A549 (cell line): ENCODE results near the gene COBLL1. TPM values are rescaled to one million over a fixed set of nuclear protein-coding genes. Genes with fewer than 3 reads are reported as not detected.

Experiments
- ATAC-seq, 2 experiments: fragments of 200-7000 bp in 1 of 2; fragments of >200 bp in 1 of 2; cut with Nextera tagmentation in 1 of 2; cut with Tn5 transposase in 1 of 2; 3 replicates each; pipeline versions ENCODE4 v1.8.0 to v1.9.1; 2018 to 2020; ENCODE audit warnings: mild to moderate bottlenecking in 1 of 2, moderate library complexity in 1 of 2
- CTCF ChIA-PET: fragments of 300-600 bp; sonication (Branson Sonifier 250); formaldehyde crosslinking; extraction: SDS; loops from one replicate; lab custom pipeline; 2021; ENCODE audit warnings: antibody characterized with exemption, inconsistent platforms; lab: Yijun Ruan, JAX
- POLR2A ChIA-PET: fragments of 350-600 bp; formaldehyde crosslinking; extraction: SDS; loops from one replicate; lab custom pipeline; 2021; ENCODE audit warnings: antibody characterized with exemption, inconsistent platforms; lab: Yijun Ruan, JAX
- DNase-seq, 2 experiments: peaks; one replicate each; pipeline versions ENCODE4 v3.0.0 to v3.0.0-alpha.2; 2011 to 2016; ENCODE audit warnings: low read depth in 1 of 2, low spot score in 1 of 2
- FAIRE-seq: peaks from 2 replicates; lab custom pipeline; 2011; peaks lifted over from hg19 to GRCh38; lab: Jason Lieb, UNC
- H3K27ac ChIP-seq, 2 experiments: fragments of >200 bp; sonication (Bioruptor Twin); formaldehyde crosslinking; 3 replicates each; pipeline ENCODE4 v1.5.1; 2016 to 2017
- H3K4me1 ChIP-seq: fragments of >200 bp; sonication (Bioruptor Twin); formaldehyde crosslinking; 3 replicates; pipeline ENCODE4 v1.6.1; 2016
- H3K4me2 ChIP-seq: fragments of >200 bp; sonication (Bioruptor Twin); formaldehyde crosslinking; 3 replicates; pipeline ENCODE4 v1.6.1; 2016
- H3K4me3 ChIP-seq: fragments of >200 bp; sonication (Bioruptor Twin); formaldehyde crosslinking; 3 replicates; pipeline ENCODE4 v1.5.1; 2016
- H3K9me3 ChIP-seq: fragments of >200 bp; sonication (Bioruptor Twin); formaldehyde crosslinking; 3 replicates; pipeline ENCODE4 v1.6.1; 2016
- ATOH8 ChIP-seq: fragments of 250-450 bp; sonication (Bioruptor Pico); IDR thresholded peaks from 2 replicates; pipeline ENCODE4 v1.5.0; 2020; ENCODE audit warnings: low read depth, mild to moderate bottlenecking, moderate library complexity
- CBX2 ChIP-seq: fragments of 200-600 bp; sonication (generic); IDR thresholded peaks from 2 replicates; pipeline ENCODE4 v1.6.1; 2016; ENCODE audit warnings: low read depth, mild to moderate bottlenecking, borderline replicate concordance
- CBX8 ChIP-seq: fragments of 200-600 bp; sonication (generic); IDR thresholded peaks from 2 replicates; pipeline ENCODE4 v1.6.1; 2016
- CEBPB ChIP-seq, 2 experiments: fragments of >200 bp in 1 of 2; sonication (Bioruptor Twin) in 1 of 2; formaldehyde crosslinking in 1 of 2; IDR thresholded peaks; 2 replicates each; pipeline ENCODE4 v1.6.1; 2012 to 2016
- CHD2 ChIP-seq: fragments of 150-350 bp; IDR thresholded peaks from 2 replicates; pipeline ENCODE4 v1.6.1; 2014; ENCODE audit warnings: low read length; ENCODE audit not compliant: partially characterized antibody
- CTCF ChIP-seq: fragments of >200 bp; sonication (Bioruptor Twin); formaldehyde crosslinking; IDR thresholded peaks from 3 replicates; pipeline ENCODE4 v1.5.1; 2016
- ELK1 ChIP-seq: fragments of 150-350 bp; IDR thresholded peaks from 2 replicates; pipeline ENCODE4 v1.6.1; 2014; ENCODE audit warnings: low read depth, mild to moderate bottlenecking, low read length
- EP300 ChIP-seq, 2 experiments: fragments of >200 bp; sonication (Bioruptor Twin); formaldehyde crosslinking; IDR thresholded peaks; 2 replicates in 1 of 2; 3 replicates in 1 of 2; pipeline ENCODE4 v1.6.1; 2016 to 2017
- FOSB ChIP-seq: fragments of 250-450 bp; sonication (Bioruptor Pico); IDR thresholded peaks from 2 replicates; pipeline ENCODE4 v1.5.0; 2020; ENCODE audit warnings: mild to moderate bottlenecking, moderate library complexity
- FOSL2 ChIP-seq, 2 experiments: fragments of 450-650 bp in 1 of 2; fragments of >200 bp in 1 of 2; sonication (Bioruptor Twin) in 1 of 2; formaldehyde crosslinking; IDR thresholded peaks; 2 replicates each; pipeline versions ENCODE4 v1.5.0 to v1.6.1; 2016 to 2020; ENCODE audit warnings: mild to moderate bottlenecking in 1 of 2, moderate library complexity in 1 of 2
- HDAC2 ChIP-seq: fragments of 200-600 bp; sonication (generic); IDR thresholded peaks from 2 replicates; pipeline ENCODE4 v1.6.1; 2016
- HES2 ChIP-seq: fragments of >200 bp; sonication (Bioruptor Twin); formaldehyde crosslinking; IDR thresholded peaks from 2 replicates; pipeline ENCODE4 v1.6.1; 2016
- HEYL ChIP-seq: fragments of 250-450 bp; sonication (Bioruptor Pico); IDR thresholded peaks from 2 replicates; pipeline ENCODE4 v1.8.0; 2021; ENCODE audit warnings: mild to moderate bottlenecking, moderate library complexity
- JUNB ChIP-seq: fragments of >200 bp; sonication (Bioruptor Twin); formaldehyde crosslinking; IDR thresholded peaks from 2 replicates; pipeline ENCODE4 v1.6.1; 2016
- MAFK ChIP-seq: fragments of 450-650 bp; IDR thresholded peaks from 2 replicates; pipeline ENCODE4 v1.6.1; 2014; ENCODE audit not compliant: partially characterized antibody
- NPAS2 ChIP-seq: fragments of 250-450 bp; sonication (Bioruptor Pico); IDR thresholded peaks from 2 replicates; pipeline ENCODE4 v1.8.0; 2022; ENCODE audit warnings: mild to moderate bottlenecking, moderate library complexity, borderline replicate concordance
- POLR2AphosphoS2 ChIP-seq: conservative IDR thresholded peaks from 2 replicates; pipeline ENCODE4 v1.6.1; 2012; ENCODE audit warnings: low read length, improper control_type of control experiment, inconsistent platforms
- RAD21 ChIP-seq, 2 experiments: fragments of >200 bp in 1 of 2; sonication (Bioruptor Twin) in 1 of 2; formaldehyde crosslinking in 1 of 2; IDR thresholded peaks in 1 of 2; conservative IDR thresholded peaks in 1 of 2; 2 replicates in 1 of 2; 3 replicates in 1 of 2; pipeline ENCODE4 v1.6.1; 2012 to 2018; ENCODE audit warnings: inconsistent platforms in 1 of 2
- RFX5 ChIP-seq: fragments of 450-650 bp; IDR thresholded peaks from 2 replicates; pipeline ENCODE4 v1.7.1; 2014; ENCODE audit warnings: antibody characterized with exemption, mild to moderate bottlenecking, moderate library complexity
- SMC3 ChIP-seq: fragments of >200 bp; sonication (Bioruptor Twin); formaldehyde crosslinking; IDR thresholded peaks from 3 replicates; pipeline ENCODE4 v1.6.1; 2018; ENCODE audit warnings: inconsistent platforms
- SREBF2 ChIP-seq: fragments of 450-650 bp; IDR thresholded peaks from 2 replicates; pipeline ENCODE4 v1.6.1; 2014; ENCODE audit warnings: mild to moderate bottlenecking, moderate library complexity
- TFCP2L1 ChIP-seq: fragments of 250-450 bp; sonication (Bioruptor Pico); IDR thresholded peaks from 2 replicates; pipeline ENCODE4 v1.5.0; 2021; ENCODE audit warnings: mild to moderate bottlenecking
- ZC3H11A ChIP-seq: fragments of 450-650 bp; IDR thresholded peaks from 2 replicates; pipeline ENCODE4 v1.6.1; 2014; ENCODE audit warnings: antibody characterized with exemption, mild to moderate bottlenecking
- WGBS: methylation state at CpG from one replicate; pipeline ENCODE4 v1.1.6; 2017; ENCODE audit errors: missing lambda C conversion rate; 5-methylcytosine and 5-hydroxymethylcytosine counted together
- polyA plus RNA-seq, 4 experiments: library from polyadenylated mRNA; depleted of rRNA in 3 of 4; stranded (reverse); fragments of >200 nt; fragmentation: RNase III in 1 of 4; extraction: RNeasy Plus Mini Kit Qiagen cat#74134 plus additional on column Dnase treatment in 1 of 4; gene quantifications; 2 replicates in 3 of 4; 3 replicates in 1 of 4; pipeline ENCODE4 v1.2.3, GENCODE V29; 2011 to 2017
- TF ChIP-seq, protein P1 (sequence below): fragments of 200-600 bp; sonication (generic); IDR thresholded peaks from 2 replicates; pipeline ENCODE4 v1.6.1; 2016; ENCODE audit warnings: antibody characterized with exemption, mild to moderate bottlenecking, moderate library complexity
- TF ChIP-seq, protein P2 (sequence below): IDR thresholded peaks from 2 replicates; pipeline ENCODE4 v1.6.1; 2012
- TF ChIP-seq, protein P3 (sequence below): fragments of >200 bp; sonication (Bioruptor Twin); formaldehyde crosslinking; IDR thresholded peaks from 3 replicates; pipeline ENCODE4 v1.6.1; 2016

The COBLL1 gene
- polyA plus RNA-seq, 2 of the 4 experiments (the other 2 are of a cell fraction): 2.6 to 5.3 TPM

GRCh38 chr2:164657129-164657528 is 184.5 kb downstream of the COBLL1 start:
- WGBS: 60% methylated on average over 2 of the region's 2 CpGs
- Histone ChIP-seq H3K4me1 (peaks cover 25% of the 10 kb centered on the region), H3K9me3 (no peaks in the 10 kb centered on the region), H3K4me2 (no peak overlapping the region), H3K4me3 (no peak overlapping the region), H3K27ac (peak overlapping the region in 1 of 2 experiments; percentile 13; a peak in 3 of 6 replicates)
- DNase-seq (peak in 1 of 2 experiments; percentile 12), FAIRE-seq (no peak), ATAC-seq (peak; percentile 40 to 59; a peak in 3 of 6 replicates)
- CTCF ChIA-PET: interaction anchor here (1.1 kb wide), 1 partner anchor 46 kb away, joined by 3 read pairs; no protein-coding TSS in a partner anchor
- TF ChIP-seq SREBF2: no peak
- TF ChIP-seq ATOH8 (CRISPR knock-in tag): no peak
- no peak for TF ChIP-seq HES2
- TF ChIP-seq RFX5: no peak
- no peak for TF ChIP-seq TFCP2L1 (CRISPR knock-in tag)
- no peak for TF ChIP-seq NPAS2 (CRISPR knock-in tag)
- no peak for TF ChIP-seq HEYL (CRISPR knock-in tag)
- POLR2A ChIA-PET: no interaction called here

- peaks cover 6% of the 10 kb centered on the region; the same call in 1 of the 3 replicates for H3K9me3 ChIP-seq
- CTCF ChIA-PET: interaction anchor here (1.3 kb wide), 1 partner anchor 95 kb away, joined by 5 read pairs; no protein-coding TSS in a partner anchor
- POLR2A ChIA-PET: no interaction called here
- WGBS: 62% methylated on average over 2 of the region's 2 CpGs
- DNase-seq (peak in 1 of 2 experiments; percentile 39), FAIRE-seq (no peak), ATAC-seq (peak; percentile 50 to 81; a peak in 3 of 6 replicates)
- H3K27ac ChIP-seq: peak overlapping the region; percentile 52 to 73; a peak in 4 of 6 replicates
- H3K4me3 ChIP-seq: no peak overlapping the region
- H3K4me1 ChIP-seq: peaks cover 11% of the 10 kb centered on the region
- peak overlapping the region; percentile 44 for H3K4me2 ChIP-seq
- no peak for TF ChIP-seq ATOH8 (CRISPR knock-in tag)
- no peak for TF ChIP-seq MAFK
- TF ChIP-seq ZC3H11A: no peak
- peak; percentile 41; the same call in 2 of the 3 replicates for TF ChIP-seq CTCF
- TF ChIP-seq, protein P1, sequence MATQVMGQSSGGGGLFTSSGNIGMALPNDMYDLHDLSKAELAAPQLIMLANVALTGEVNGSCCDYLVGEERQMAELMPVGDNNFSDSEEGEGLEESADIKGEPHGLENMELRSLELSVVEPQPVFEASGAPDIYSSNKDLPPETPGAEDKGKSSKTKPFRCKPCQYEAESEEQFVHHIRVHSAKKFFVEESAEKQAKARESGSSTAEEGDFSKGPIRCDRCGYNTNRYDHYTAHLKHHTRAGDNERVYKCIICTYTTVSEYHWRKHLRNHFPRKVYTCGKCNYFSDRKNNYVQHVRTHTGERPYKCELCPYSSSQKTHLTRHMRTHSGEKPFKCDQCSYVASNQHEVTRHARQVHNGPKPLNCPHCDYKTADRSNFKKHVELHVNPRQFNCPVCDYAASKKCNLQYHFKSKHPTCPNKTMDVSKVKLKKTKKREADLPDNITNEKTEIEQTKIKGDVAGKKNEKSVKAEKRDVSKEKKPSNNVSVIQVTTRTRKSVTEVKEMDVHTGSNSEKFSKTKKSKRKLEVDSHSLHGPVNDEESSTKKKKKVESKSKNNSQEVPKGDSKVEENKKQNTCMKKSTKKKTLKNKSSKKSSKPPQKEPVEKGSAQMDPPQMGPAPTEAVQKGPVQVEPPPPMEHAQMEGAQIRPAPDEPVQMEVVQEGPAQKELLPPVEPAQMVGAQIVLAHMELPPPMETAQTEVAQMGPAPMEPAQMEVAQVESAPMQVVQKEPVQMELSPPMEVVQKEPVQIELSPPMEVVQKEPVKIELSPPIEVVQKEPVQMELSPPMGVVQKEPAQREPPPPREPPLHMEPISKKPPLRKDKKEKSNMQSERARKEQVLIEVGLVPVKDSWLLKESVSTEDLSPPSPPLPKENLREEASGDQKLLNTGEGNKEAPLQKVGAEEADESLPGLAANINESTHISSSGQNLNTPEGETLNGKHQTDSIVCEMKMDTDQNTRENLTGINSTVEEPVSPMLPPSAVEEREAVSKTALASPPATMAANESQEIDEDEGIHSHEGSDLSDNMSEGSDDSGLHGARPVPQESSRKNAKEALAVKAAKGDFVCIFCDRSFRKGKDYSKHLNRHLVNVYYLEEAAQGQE: no peak
- TF ChIP-seq FOSL2 (IDR thresholded peaks at IDR 0.05): no peak
- no peak for TF ChIP-seq FOSL2 (CRISPR knock-in tag; IDR thresholded peaks at IDR 0.05)
- TF ChIP-seq RAD21 (conservative IDR thresholded peaks at IDR 0.05 in 1 of 2, IDR thresholded peaks at IDR 0.05 in 1 of 2): peak; percentile 55 to 62; a peak in 4 of 5 replicates
- no peak for TF ChIP-seq ELK1
- TF ChIP-seq JUNB: no peak
- TF ChIP-seq, protein P2, sequence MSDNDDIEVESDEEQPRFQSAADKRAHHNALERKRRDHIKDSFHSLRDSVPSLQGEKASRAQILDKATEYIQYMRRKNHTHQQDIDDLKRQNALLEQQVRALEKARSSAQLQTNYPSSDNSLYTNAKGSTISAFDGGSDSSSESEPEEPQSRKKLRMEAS: no peak
- no peak for TF ChIP-seq CEBPB (IDR thresholded peaks at IDR 0.05)
- no peak for TF ChIP-seq POLR2AphosphoS2
- no peak for TF ChIP-seq EP300 (IDR thresholded peaks at IDR 0.05)
- TF ChIP-seq FOSB (CRISPR knock-in tag): no peak
- TF ChIP-seq HES2: no peak
- TF ChIP-seq SMC3: peak; percentile 16; the same call in 1 of the 3 replicates
- no peak for TF ChIP-seq CHD2
- TF ChIP-seq, protein P3, sequence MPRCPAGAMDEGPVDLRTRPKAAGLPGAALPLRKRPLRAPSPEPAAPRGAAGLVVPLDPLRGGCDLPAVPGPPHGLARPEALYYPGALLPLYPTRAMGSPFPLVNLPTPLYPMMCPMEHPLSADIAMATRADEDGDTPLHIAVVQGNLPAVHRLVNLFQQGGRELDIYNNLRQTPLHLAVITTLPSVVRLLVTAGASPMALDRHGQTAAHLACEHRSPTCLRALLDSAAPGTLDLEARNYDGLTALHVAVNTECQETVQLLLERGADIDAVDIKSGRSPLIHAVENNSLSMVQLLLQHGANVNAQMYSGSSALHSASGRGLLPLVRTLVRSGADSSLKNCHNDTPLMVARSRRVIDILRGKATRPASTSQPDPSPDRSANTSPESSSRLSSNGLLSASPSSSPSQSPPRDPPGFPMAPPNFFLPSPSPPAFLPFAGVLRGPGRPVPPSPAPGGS: no peak
- TF ChIP-seq CBX8: no peak
- TF ChIP-seq HDAC2: no peak
- no peak for TF ChIP-seq CBX2
Observed at GRCh38 chr2:164655750-164656149, 185.9 kb downstream of the COBLL1 start.
